ENCODE results near the gene EEFSEC. TPM values are rescaled to one million over a fixed set of nuclear protein-coding genes. Genes with fewer than 3 reads are reported as not detected.
A peak's percentile ranks its signal among the peaks of the same experiment; 100 is the strongest.

Gene EEFSEC
- total and polyA plus RNA-seq, 2 experiments from 2014 or later, result 4.9 to 18.7 TPM

DNA sequence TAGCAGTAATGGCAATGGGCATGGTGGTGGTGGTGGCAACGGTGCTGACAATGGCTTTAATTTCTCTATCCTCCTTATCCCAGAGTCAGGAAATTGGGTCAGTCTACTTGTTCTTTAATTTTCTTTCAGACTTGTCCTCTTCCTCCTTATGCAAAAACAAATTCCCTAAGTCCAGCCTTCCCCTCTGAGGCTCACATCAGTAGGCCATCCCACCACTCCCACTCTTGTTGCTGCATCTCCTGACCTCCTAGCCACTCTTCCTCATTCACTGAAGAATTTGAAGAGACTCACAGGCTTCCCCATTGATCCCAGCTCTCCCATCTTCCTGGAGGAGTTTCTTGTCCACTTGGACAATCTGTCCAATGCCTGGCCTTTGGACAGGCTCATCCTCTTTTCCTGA is 293.5 kb downstream of the EEFSEC start:
- in situ Hi-C loops (cut with MboI), result no loop called here
- TF ChIP-seq EZH2phosphoT487 (IDR thresholded peaks at IDR 0.05; ENCODE audit: insufficient read depth, low read depth) (no peak), EZH2 (IDR thresholded peaks at IDR 0.05; ENCODE audit: insufficient read depth, poor library complexity, severe bottlenecking) (no peak)
- no peaks in the 10 kb centered on the region for H3K9me3 ChIP-seq (ENCODE audit: low read depth)

DNA sequence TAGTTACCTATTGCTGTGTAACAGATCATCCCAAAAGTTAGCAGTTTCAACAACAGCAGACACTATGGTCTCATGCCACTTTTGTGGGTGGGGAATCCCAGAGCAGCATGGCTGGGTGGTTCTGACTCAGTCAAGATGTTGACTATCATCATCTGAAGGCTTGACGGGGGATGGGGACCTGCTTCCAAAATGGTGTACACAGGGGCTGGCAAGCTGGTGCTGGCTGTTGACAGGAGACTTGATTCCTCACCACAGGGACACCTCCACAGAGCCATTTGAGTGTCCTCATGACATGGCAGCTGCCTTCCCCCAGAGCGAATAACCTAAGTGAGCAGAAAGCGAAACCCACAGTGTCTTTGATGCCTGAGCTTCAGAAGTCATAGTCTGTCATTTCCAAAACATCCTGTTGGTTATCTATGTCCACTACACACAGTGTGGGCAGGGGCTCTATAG is 294.3 kb downstream of the EEFSEC start:
- H3K4me3 ChIP-seq, result no peak overlapping the region
- H3K4me2 ChIP-seq (ENCODE audit: unreplicated experiment), result no peak overlapping the region
- no peak overlapping the region for H3K27ac ChIP-seq
- no peaks in the 10 kb centered on the region for H3K79me2 ChIP-seq (ENCODE audit: insufficient read depth)
- WGBS, 2 experiments (ENCODE audit: low coverage in 1 of 2, low lambda C conversion rate in 2 of 2, missing lambda C conversion rate in 2 of 2), result 87 to 89% methylated on average over 3 of the region's 3 CpGs
- H3K9me2 ChIP-seq (ENCODE audit: insufficient read depth), result no peaks in the 10 kb centered on the region
- H3F3A ChIP-seq (ENCODE audit: insufficient read depth), result no peaks in the 10 kb centered on the region
- no peaks in the 10 kb centered on the region for H3K36me3 ChIP-seq (ENCODE audit: low read depth)
- no peaks in the 10 kb centered on the region for H3K27me3 ChIP-seq (replicated peaks; ENCODE audit: insufficient read depth)
- no peak for DNase-seq
- in situ Hi-C loops (cut with MboI), result no loop called here
- H2AFZ ChIP-seq, result no peak overlapping the region
- H3K9me3 ChIP-seq (ENCODE audit: low read depth), result no peaks in the 10 kb centered on the region
- TF ChIP-seq EZH2 (IDR thresholded peaks at IDR 0.05; ENCODE audit: insufficient read depth, poor library complexity, severe bottlenecking), result no peak
- TF ChIP-seq EZH2phosphoT487 (IDR thresholded peaks at IDR 0.05; ENCODE audit: insufficient read depth, low read depth), result no peak
- no peak overlapping the region for H3K9ac ChIP-seq
- H4K20me1 ChIP-seq (ENCODE audit: insufficient read depth), result no peaks in the 10 kb centered on the region
- no peaks in the 10 kb centered on the region for H3K4me1 ChIP-seq (ENCODE audit: insufficient read depth)

More for the DNA sequence above, 293.5 kb downstream of the EEFSEC start:
- H3K4me3 ChIP-seq, result no peak overlapping the region
- H3K4me2 ChIP-seq (ENCODE audit: unreplicated experiment), result no peak overlapping the region
- H3K9ac ChIP-seq, result no peak overlapping the region
- no peaks in the 10 kb centered on the region for H3K36me3 ChIP-seq (ENCODE audit: low read depth)
- H3K4me1 ChIP-seq (ENCODE audit: insufficient read depth), result no peaks in the 10 kb centered on the region
- WGBS, 2 experiments (ENCODE audit: low coverage in 1 of 2, low lambda C conversion rate in 2 of 2, missing lambda C conversion rate in 2 of 2), result 75 to 89% methylated on average over 1 of the region's 1 CpG
- H3K27me3 ChIP-seq (replicated peaks; ENCODE audit: insufficient read depth), result no peaks in the 10 kb centered on the region
- H2AFZ ChIP-seq, result no peak overlapping the region
- DNase-seq, result no peak
- H3K79me2 ChIP-seq (ENCODE audit: insufficient read depth), result no peaks in the 10 kb centered on the region
- H3K27ac ChIP-seq, result no peak overlapping the region
- no peaks in the 10 kb centered on the region for H3K9me2 ChIP-seq (ENCODE audit: insufficient read depth)
- no peaks in the 10 kb centered on the region for H3F3A ChIP-seq (ENCODE audit: insufficient read depth)
- no peaks in the 10 kb centered on the region for H4K20me1 ChIP-seq (ENCODE audit: insufficient read depth)

DNA sequence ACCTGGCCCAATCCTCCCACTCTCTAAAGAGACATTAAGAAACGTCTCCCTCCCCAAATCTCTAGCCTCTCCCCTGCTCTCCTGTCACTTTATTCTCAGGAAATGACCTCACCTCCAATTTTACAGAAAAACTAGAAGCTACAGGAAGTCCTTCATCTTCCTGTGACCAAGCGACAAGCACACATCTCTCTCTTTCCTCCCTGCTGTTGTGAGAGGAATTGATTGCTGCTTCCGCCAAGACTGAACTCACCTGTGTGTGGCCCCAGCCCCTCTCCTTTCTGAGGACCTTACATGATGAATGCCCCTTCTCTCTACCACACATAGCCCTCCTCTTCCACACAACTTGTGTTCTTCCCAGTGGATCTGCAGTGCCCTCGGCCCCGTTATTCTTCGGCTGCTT is 295.2 kb downstream of the EEFSEC start:
- Histone ChIP-seq H3K9me2 (ENCODE audit: insufficient read depth) (no peaks in the 10 kb centered on the region), H3K9ac (no peak overlapping the region), H2AFZ (no peak overlapping the region), H3K27me3 (replicated peaks; ENCODE audit: insufficient read depth) (no peaks in the 10 kb centered on the region), H4K20me1 (ENCODE audit: insufficient read depth) (no peaks in the 10 kb centered on the region), H3F3A (ENCODE audit: insufficient read depth) (no peaks in the 10 kb centered on the region), H3K9me3 (ENCODE audit: low read depth) (no peaks in the 10 kb centered on the region), H3K79me2 (ENCODE audit: insufficient read depth) (no peaks in the 10 kb centered on the region), H3K27ac (no peak overlapping the region), H3K36me3 (ENCODE audit: low read depth) (no peaks in the 10 kb centered on the region), H3K4me3 (no peak overlapping the region), H3K4me2 (ENCODE audit: unreplicated experiment) (no peak overlapping the region), H3K4me1 (ENCODE audit: insufficient read depth) (no peaks in the 10 kb centered on the region)
- TF ChIP-seq EZH2phosphoT487 (IDR thresholded peaks at IDR 0.05; ENCODE audit: insufficient read depth, low read depth), result no peak
- TF ChIP-seq EZH2 (IDR thresholded peaks at IDR 0.05; ENCODE audit: insufficient read depth, poor library complexity, severe bottlenecking), result no peak
- DNase-seq, result no peak
- in situ Hi-C loops (cut with MboI), result no loop called here
- 70 to 73% methylated on average over 6 of the region's 6 CpGs for WGBS, 2 experiments (ENCODE audit: low coverage in 1 of 2, low lambda C conversion rate in 2 of 2, missing lambda C conversion rate in 2 of 2)

DNA sequence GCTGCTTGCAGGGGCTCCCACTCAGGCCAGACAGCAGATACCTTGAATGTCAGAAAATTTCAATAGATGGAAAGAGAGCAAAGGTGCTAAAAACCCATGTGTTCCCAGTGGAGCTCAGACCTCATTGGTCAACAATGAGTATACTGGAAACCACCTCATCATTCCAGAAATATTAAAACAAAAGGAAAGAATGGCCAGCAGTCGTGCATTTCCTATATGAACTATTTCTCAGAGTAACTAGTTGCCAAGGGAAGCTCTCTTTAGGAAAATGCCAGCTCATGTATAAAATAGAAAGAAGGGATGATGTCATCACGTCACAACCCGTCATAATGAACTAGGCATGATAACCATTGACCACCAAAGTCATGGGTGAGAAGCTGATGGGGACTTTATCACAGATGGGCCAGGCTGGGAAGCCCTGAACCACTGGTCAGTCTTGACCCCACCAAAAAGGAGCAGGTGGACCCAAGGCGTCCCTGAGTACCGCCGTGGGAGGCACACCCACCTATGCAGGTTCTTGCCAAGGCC is 295.9 kb downstream of the EEFSEC start:
- H3K27me3 ChIP-seq (replicated peaks; ENCODE audit: insufficient read depth), result no peaks in the 10 kb centered on the region
- no peaks in the 10 kb centered on the region for H3K4me1 ChIP-seq (ENCODE audit: insufficient read depth)
- no peak overlapping the region for H3K9ac ChIP-seq
- H3K4me2 ChIP-seq (ENCODE audit: unreplicated experiment), result no peak overlapping the region
- peak; percentile 22 for DNase-seq
- no peaks in the 10 kb centered on the region for H3K36me3 ChIP-seq (ENCODE audit: low read depth)
- no peaks in the 10 kb centered on the region for H3F3A ChIP-seq (ENCODE audit: insufficient read depth)
- H3K9me2 ChIP-seq (ENCODE audit: insufficient read depth), result no peaks in the 10 kb centered on the region
- no peak for TF ChIP-seq EZH2 (IDR thresholded peaks at IDR 0.05; ENCODE audit: insufficient read depth, poor library complexity, severe bottlenecking)
- no peak for TF ChIP-seq EZH2phosphoT487 (IDR thresholded peaks at IDR 0.05; ENCODE audit: insufficient read depth, low read depth)
- in situ Hi-C loops (cut with MboI), result no loop called here
- no peak overlapping the region for H3K27ac ChIP-seq
- no peaks in the 10 kb centered on the region for H3K9me3 ChIP-seq (ENCODE audit: low read depth)
- no peaks in the 10 kb centered on the region for H3K79me2 ChIP-seq (ENCODE audit: insufficient read depth)
- no peak overlapping the region for H2AFZ ChIP-seq
- 71 to 72% methylated on average over 6 of the region's 6 CpGs for WGBS, 2 experiments (ENCODE audit: low coverage in 1 of 2, low lambda C conversion rate in 2 of 2, missing lambda C conversion rate in 2 of 2)
- no peaks in the 10 kb centered on the region for H4K20me1 ChIP-seq (ENCODE audit: insufficient read depth)
- H3K4me3 ChIP-seq, result no peak overlapping the region

DNA sequence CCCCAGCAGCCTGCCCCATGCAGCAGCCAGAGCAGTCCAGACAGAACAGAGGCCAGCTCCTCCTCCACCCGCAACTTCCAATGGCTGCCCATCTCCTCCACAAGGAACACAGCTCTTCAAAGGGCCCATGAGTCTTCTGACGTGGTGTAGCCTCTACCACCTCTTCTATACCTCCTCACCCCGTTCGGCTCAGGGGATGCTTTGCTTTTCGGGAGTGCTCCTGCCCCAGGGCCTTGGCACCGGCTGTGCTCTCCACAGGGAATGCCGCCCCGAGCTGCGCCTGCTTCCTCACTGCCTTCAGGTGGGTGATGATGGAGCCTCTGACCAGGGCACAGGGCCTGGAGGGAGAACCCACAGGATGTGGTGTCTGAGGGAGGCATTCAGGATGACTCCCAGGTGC is 298.8 kb downstream of the EEFSEC start:
- no peak for DNase-seq
- in situ Hi-C loops (cut with MboI), result no loop called here
- Histone ChIP-seq H4K20me1 (ENCODE audit: insufficient read depth) (no peaks in the 10 kb centered on the region), H3K27ac (no peak overlapping the region), H3K9ac (no peak overlapping the region), H3K4me2 (ENCODE audit: unreplicated experiment) (no peak overlapping the region), H3K79me2 (ENCODE audit: insufficient read depth) (no peaks in the 10 kb centered on the region), H3K4me3 (no peak overlapping the region), H3K9me2 (ENCODE audit: insufficient read depth) (no peaks in the 10 kb centered on the region), H3K9me3 (ENCODE audit: low read depth) (no peaks in the 10 kb centered on the region), H3K4me1 (ENCODE audit: insufficient read depth) (no peaks in the 10 kb centered on the region), H3K36me3 (ENCODE audit: low read depth) (no peaks in the 10 kb centered on the region), H3K27me3 (replicated peaks; ENCODE audit: insufficient read depth) (peaks cover 20% of the 10 kb centered on the region), H2AFZ (no peak overlapping the region), H3F3A (ENCODE audit: insufficient read depth) (no peaks in the 10 kb centered on the region)
- TF ChIP-seq EZH2phosphoT487 (IDR thresholded peaks at IDR 0.05; ENCODE audit: insufficient read depth, low read depth) (no peak), EZH2 (IDR thresholded peaks at IDR 0.05; ENCODE audit: insufficient read depth, poor library complexity, severe bottlenecking) (no peak)
- 49 to 61% methylated on average over 9 of the region's 9 CpGs for WGBS, 2 experiments (ENCODE audit: low coverage in 1 of 2, low lambda C conversion rate in 2 of 2, missing lambda C conversion rate in 2 of 2)

Data from GM23248 (cell line).